PC-3 (cell line): Measurements from ENCODE around the gene TMPRSS13.

Source experiments
- EZH2 ChIP-seq: fragments of 300-600 bp; sonication (generic); IDR thresholded peaks from one replicate; pipeline ENCODE4 v1.6.1; 2017; ENCODE audit warnings: antibody characterized with exemption, mild to moderate bottlenecking, low read length; ENCODE audit not compliant: unreplicated experiment
- TF ChIP-seq, protein P1 (sequence below): fragments of 300-600 bp; sonication (generic); conservative IDR thresholded peaks from 2 replicates; pipeline ENCODE4 v1.5.1; 2017; ENCODE audit warnings: antibody characterized with exemption, low read depth, mild to moderate bottlenecking, low read length

DNA sequence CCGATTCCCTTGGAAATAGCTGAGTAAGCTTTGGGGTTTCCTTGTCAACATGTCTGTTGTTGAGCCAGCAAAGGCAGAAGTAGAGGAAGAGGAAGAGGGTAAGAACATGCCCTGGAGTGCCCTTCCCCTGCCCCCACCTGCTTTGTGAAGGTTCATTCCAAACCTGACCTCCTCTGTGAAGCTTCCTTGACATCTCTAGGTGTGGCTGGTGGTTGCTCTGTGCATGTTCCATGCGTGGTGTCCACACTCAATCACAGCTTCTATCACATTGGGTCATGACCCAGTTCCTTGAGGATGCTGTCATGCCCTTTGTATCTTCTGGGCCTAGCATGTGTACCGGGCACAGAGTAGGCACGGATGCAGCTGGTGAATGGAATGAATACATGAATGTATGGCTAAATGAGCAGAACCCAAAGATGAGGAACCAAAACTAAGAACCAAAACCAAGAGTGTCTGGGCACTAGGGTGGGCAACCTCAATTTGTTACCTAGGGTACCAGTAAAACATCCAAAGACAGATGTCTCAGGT lies 29.0 kb downstream of the TMPRSS13 start:
- no peak for TF ChIP-seq EZH2
- TF ChIP-seq, protein P1, sequence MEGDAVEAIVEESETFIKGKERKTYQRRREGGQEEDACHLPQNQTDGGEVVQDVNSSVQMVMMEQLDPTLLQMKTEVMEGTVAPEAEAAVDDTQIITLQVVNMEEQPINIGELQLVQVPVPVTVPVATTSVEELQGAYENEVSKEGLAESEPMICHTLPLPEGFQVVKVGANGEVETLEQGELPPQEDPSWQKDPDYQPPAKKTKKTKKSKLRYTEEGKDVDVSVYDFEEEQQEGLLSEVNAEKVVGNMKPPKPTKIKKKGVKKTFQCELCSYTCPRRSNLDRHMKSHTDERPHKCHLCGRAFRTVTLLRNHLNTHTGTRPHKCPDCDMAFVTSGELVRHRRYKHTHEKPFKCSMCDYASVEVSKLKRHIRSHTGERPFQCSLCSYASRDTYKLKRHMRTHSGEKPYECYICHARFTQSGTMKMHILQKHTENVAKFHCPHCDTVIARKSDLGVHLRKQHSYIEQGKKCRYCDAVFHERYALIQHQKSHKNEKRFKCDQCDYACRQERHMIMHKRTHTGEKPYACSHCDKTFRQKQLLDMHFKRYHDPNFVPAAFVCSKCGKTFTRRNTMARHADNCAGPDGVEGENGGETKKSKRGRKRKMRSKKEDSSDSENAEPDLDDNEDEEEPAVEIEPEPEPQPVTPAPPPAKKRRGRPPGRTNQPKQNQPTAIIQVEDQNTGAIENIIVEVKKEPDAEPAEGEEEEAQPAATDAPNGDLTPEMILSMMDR = no peak
